CD4-positive, CD25-positive, alpha-beta regulatory T cell (primary cell): ENCODE measurements around the gene RNMT. TPM values are rescaled to one million over a fixed set of nuclear protein-coding genes. Genes with fewer than 3 reads are reported as not detected.

Source experiments
- ATAC-seq, 2 donors: fragments of 150-1000 bp; cut with Tn5 transposase; one replicate each; pipeline ENCODE4 v1.10.0; 2021; ENCODE audit warnings: low read depth in 2 of 2, moderate number of reproducible peaks in 2 of 2, moderate library complexity in 1 of 2
- DNase-seq, 3 donors: peaks; one replicate each; pipeline versions ENCODE4 v3.0.0 to v3.0.0-alpha.2; 2012 to 2022; ENCODE audit warnings: mixed read lengths in 1 of 3
- H3K27ac ChIP-seq: one replicate; pipeline ENCODE4 v1.7.0; 2013; ENCODE audit warnings: mild to moderate bottlenecking, low read length; ENCODE audit not compliant: insufficient read depth, poor library complexity, severe bottlenecking
- H3K27me3 ChIP-seq: one replicate; pipeline ENCODE4 v1.7.0; 2013; ENCODE audit warnings: low read length; ENCODE audit not compliant: control insufficient read depth, insufficient read depth
- H3K36me3 ChIP-seq: one replicate; pipeline ENCODE4 v1.7.0; 2013; ENCODE audit warnings: mild to moderate bottlenecking, low read length, moderate library complexity; ENCODE audit not compliant: control insufficient read depth, insufficient read depth
- H3K4me1 ChIP-seq: 2 replicates; pipeline ENCODE4 v1.7.0; 2013; ENCODE audit warnings: mild to moderate bottlenecking, low read length; ENCODE audit not compliant: insufficient read depth, control insufficient read depth, poor library complexity, severe bottlenecking
- H3K4me3 ChIP-seq: one replicate; pipeline ENCODE4 v1.7.0; 2013; ENCODE audit warnings: low read depth, mild to moderate bottlenecking, low read length, moderate library complexity
- H3K9me3 ChIP-seq, 2 experiments: 1 replicate in 1 of 2; 2 replicates in 1 of 2; pipeline ENCODE4 v1.7.0; 2013; ENCODE audit warnings: low read length in 2 of 2, mild to moderate bottlenecking in 1 of 2, moderate library complexity in 1 of 2; ENCODE audit not compliant: control insufficient read depth in 2 of 2
- H3K27ac Mint-ChIP-seq, 3 donors: one replicate each; pipeline ENCODE4 v1.8.0; 2020 to 2022; ENCODE audit warnings: mild to moderate bottlenecking in 3 of 3, mixed read lengths in 3 of 3, moderate library complexity in 2 of 3
- H3K27me3 Mint-ChIP-seq: one replicate; pipeline ENCODE4 v1.8.0; 2022; ENCODE audit warnings: mild to moderate bottlenecking, mixed read lengths
- H3K36me3 Mint-ChIP-seq: one replicate; pipeline ENCODE4 v1.8.0; 2020; ENCODE audit warnings: mixed read lengths
- H3K4me1 Mint-ChIP-seq, 4 donors: one replicate each; pipeline ENCODE4 v1.8.0; 2020 to 2022; ENCODE audit warnings: mixed read lengths in 4 of 4, mild to moderate bottlenecking in 1 of 4
- H3K4me3 Mint-ChIP-seq, 4 donors: one replicate each; pipeline ENCODE4 v1.8.0; 2020 to 2022; ENCODE audit warnings: mild to moderate bottlenecking in 4 of 4, mixed read lengths in 4 of 4, moderate library complexity in 3 of 4
- H3K9me3 Mint-ChIP-seq, 7 donors: one replicate each; pipeline ENCODE4 v1.8.0; 2020 to 2022; ENCODE audit warnings: mixed read lengths in 7 of 7, mild to moderate bottlenecking in 3 of 7, moderate library complexity in 2 of 7
- polyA plus RNA-seq, 4 donors: library from polyadenylated mRNA; unstranded; fragments of 300-500 nt; fragmentation: Illumina TruSeq; gene quantifications; one replicate each; pipeline ENCODE4 v1.2.3, GENCODE V29; 2021
- total RNA-seq: library from RNA; stranded (reverse); gene quantifications from one replicate; pipeline ENCODE4 v1.2.3, GENCODE V29; 2022

Gene RNMT
- total and polyA plus RNA-seq, 5 donors from 2014 or later, result 52.8 to 122 (median 73.2) TPM

GRCh38 chr18:13715330-13715729 lies 11.1 kb upstream of the RNMT start:
- peaks cover 17% of the 10 kb centered on the region for H3K36me3 Mint-ChIP-seq
- peaks cover 9 to 30% (median 18%) of the 10 kb centered on the region in 4 donors for H3K4me1 Mint-ChIP-seq
- peaks cover 6% of the 10 kb centered on the region for H3K36me3 ChIP-seq
- no peaks in the 10 kb centered on the region for H3K4me1 ChIP-seq
- no peak overlapping the region for H3K27ac ChIP-seq
- no peaks in the 10 kb centered on the region for H3K27me3 Mint-ChIP-seq
- peaks cover 0 to 5% (median 0%) of the 10 kb centered on the region in 7 donors for H3K9me3 Mint-ChIP-seq
- H3K27ac Mint-ChIP-seq, result no peak overlapping the region
- H3K9me3 ChIP-seq, result no peaks in the 10 kb centered on the region
- H3K4me3 ChIP-seq, result no peak overlapping the region
- no peak overlapping the region for H3K4me3 Mint-ChIP-seq
- DNase-seq (no peak), ATAC-seq (no peak)
- H3K27me3 ChIP-seq, result no peaks in the 10 kb centered on the region

GRCh38 chr18:13716916-13717315 lies 9.6 kb upstream of the RNMT start:
- Mint-ChIP-seq H3K27ac (no peak overlapping the region), H3K36me3 (peaks cover 7% of the 10 kb centered on the region), H3K9me3 (peaks cover 0 to 5% (median 0%) of the 10 kb centered on the region in 7 donors), H3K4me3 (no peak overlapping the region), H3K4me1 (peaks cover 6 to 26% (median 14%) of the 10 kb centered on the region in 4 donors), H3K27me3 (no peaks in the 10 kb centered on the region)
- H3K36me3 ChIP-seq, result peaks cover 3% of the 10 kb centered on the region
- ATAC-seq, result no peak
- no peak overlapping the region for H3K27ac ChIP-seq
- H3K9me3 ChIP-seq, result no peaks in the 10 kb centered on the region
- no peak for DNase-seq
- H3K4me1 ChIP-seq, result no peaks in the 10 kb centered on the region
- no peak overlapping the region for H3K4me3 ChIP-seq
- H3K27me3 ChIP-seq, result no peaks in the 10 kb centered on the region

- DNase-seq, result no peak
- H3K36me3 ChIP-seq, result peaks cover 3% of the 10 kb centered on the region
- no peaks in the 10 kb centered on the region for H3K9me3 ChIP-seq
- no peak for ATAC-seq
- no peak overlapping the region for H3K27ac Mint-ChIP-seq
- H3K4me3 Mint-ChIP-seq, result no peak overlapping the region
- H3K27me3 ChIP-seq, result no peaks in the 10 kb centered on the region
- H3K9me3 Mint-ChIP-seq, result peaks cover 0 to 3% (median 0%) of the 10 kb centered on the region in 7 donors
- peaks cover 17 to 41% (median 20%) of the 10 kb centered on the region in 4 donors for H3K4me1 Mint-ChIP-seq
- peaks cover 2% of the 10 kb centered on the region for H3K4me1 ChIP-seq
- H3K27ac ChIP-seq, result no peak overlapping the region
- H3K27me3 Mint-ChIP-seq, result no peaks in the 10 kb centered on the region
- H3K36me3 Mint-ChIP-seq, result peaks cover 12% of the 10 kb centered on the region
- H3K4me3 ChIP-seq, result no peak overlapping the region
Observed at GRCh38 chr18:13720123-13720522, 6.3 kb upstream of the RNMT start.

DNA sequence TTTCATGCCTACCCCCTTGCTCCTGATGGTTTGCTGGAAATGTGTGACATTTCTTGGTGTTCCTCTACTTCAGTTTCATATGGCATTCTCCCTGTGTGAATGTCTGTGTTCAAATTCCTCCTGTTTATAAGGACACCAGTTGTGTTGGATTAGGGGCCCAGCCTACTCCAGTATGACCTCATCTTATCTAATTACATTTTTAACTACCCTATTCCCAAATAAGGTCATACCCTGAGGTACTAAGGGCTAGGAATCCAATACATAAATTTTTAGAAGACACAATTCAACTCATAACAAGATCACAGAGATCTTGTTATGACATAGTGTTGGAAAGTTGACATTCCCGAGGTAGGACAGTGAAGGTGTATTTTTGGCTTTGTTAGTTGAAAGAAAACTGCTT lies 5.6 kb upstream of the RNMT start:
- H3K27me3 Mint-ChIP-seq, result no peaks in the 10 kb centered on the region
- Histone ChIP-seq H3K27ac (no peak overlapping the region), H3K36me3 (peaks cover 3% of the 10 kb centered on the region), H3K4me3 (no peak overlapping the region), H3K27me3 (no peaks in the 10 kb centered on the region), H3K4me1 (peaks cover 9% of the 10 kb centered on the region), H3K9me3 (no peaks in the 10 kb centered on the region)
- H3K4me1 Mint-ChIP-seq, result peaks cover 24 to 42% (median 27%) of the 10 kb centered on the region in 4 donors
- H3K27ac Mint-ChIP-seq, result no peak overlapping the region
- DNase-seq (no peak), ATAC-seq (no peak)
- H3K36me3 Mint-ChIP-seq, result peaks cover 12% of the 10 kb centered on the region
- no peak overlapping the region for H3K4me3 Mint-ChIP-seq
- H3K9me3 Mint-ChIP-seq, result peaks cover 0 to 3% (median 0%) of the 10 kb centered on the region in 7 donors

- ATAC-seq (no peak), DNase-seq (peak in 2 of 3 donors; percentile 19 to 36)
- Mint-ChIP-seq H3K4me3 (peak overlapping the region; percentile 86 to 98 (median 92)), H3K4me1 (peaks cover 45 to 57% (median 50%) of the 10 kb centered on the region in 4 donors), H3K27me3 (peaks cover 5% of the 10 kb centered on the region), H3K27ac (peak overlapping the region in 2 of 3 donors; percentile 72 to 92), H3K9me3 (peaks cover 0 to 1% (median 0%) of the 10 kb centered on the region in 7 donors), H3K36me3 (peaks cover 9% of the 10 kb centered on the region)
- Histone ChIP-seq H3K4me1 (peaks cover 29% of the 10 kb centered on the region), H3K27ac (peak overlapping the region; percentile 97), H3K9me3 (no peaks in the 10 kb centered on the region), H3K4me3 (peak overlapping the region; percentile 83), H3K36me3 (no peaks in the 10 kb centered on the region), H3K27me3 (no peaks in the 10 kb centered on the region)
Observed at GRCh38 chr18:13725566-13726231, 774 bp upstream of the RNMT start.

- Histone ChIP-seq H3K27me3 (no peaks in the 10 kb centered on the region), H3K4me1 (peaks cover 29% of the 10 kb centered on the region), H3K9me3 (no peaks in the 10 kb centered on the region), H3K36me3 (no peaks in the 10 kb centered on the region), H3K4me3 (peak overlapping the region; percentile 97), H3K27ac (peak overlapping the region; percentile 97)
- DNase-seq (peak in 1 of 3 donors; percentile 55), ATAC-seq (peak in 1 of 2 donors; percentile 4)
- Mint-ChIP-seq H3K4me1 (peaks cover 47 to 68% (median 58%) of the 10 kb centered on the region in 4 donors), H3K27ac (peak overlapping the region; percentile 87 to 99 (median 95)), H3K36me3 (peaks cover 16% of the 10 kb centered on the region), H3K4me3 (peak overlapping the region; percentile 86 to 98 (median 92)), H3K27me3 (peaks cover 5% of the 10 kb centered on the region), H3K9me3 (peaks cover 0 to 1% (median 0%) of the 10 kb centered on the region in 7 donors)
Observed at GRCh38 chr18:13726972-13727331, 479 bp downstream of the RNMT start.

GRCh38 chr18:13730481-13730880 lies 4.0 kb downstream of the RNMT start:
- peak in 2 of 3 donors; percentile 57 to 70 for DNase-seq
- Histone ChIP-seq H3K4me3 (peak overlapping the region; percentile 37), H3K4me1 (peaks cover 23% of the 10 kb centered on the region), H3K36me3 (peaks cover 33% of the 10 kb centered on the region), H3K9me3 (no peaks in the 10 kb centered on the region), H3K27ac (peak overlapping the region; percentile 69), H3K27me3 (no peaks in the 10 kb centered on the region)
- peak overlapping the region; percentile 17 to 91 (median 58) for H3K4me3 Mint-ChIP-seq
- peaks cover 0 to 1% (median 0%) of the 10 kb centered on the region in 7 donors for H3K9me3 Mint-ChIP-seq
- peak overlapping the region; percentile 68 to 80 (median 76) for H3K27ac Mint-ChIP-seq
- peaks cover 5% of the 10 kb centered on the region for H3K27me3 Mint-ChIP-seq
- ATAC-seq, result peak; percentile 28 to 36
- peaks cover 29 to 55% (median 38%) of the 10 kb centered on the region in 4 donors for H3K4me1 Mint-ChIP-seq
- H3K36me3 Mint-ChIP-seq, result peaks cover 22% of the 10 kb centered on the region

DNA sequence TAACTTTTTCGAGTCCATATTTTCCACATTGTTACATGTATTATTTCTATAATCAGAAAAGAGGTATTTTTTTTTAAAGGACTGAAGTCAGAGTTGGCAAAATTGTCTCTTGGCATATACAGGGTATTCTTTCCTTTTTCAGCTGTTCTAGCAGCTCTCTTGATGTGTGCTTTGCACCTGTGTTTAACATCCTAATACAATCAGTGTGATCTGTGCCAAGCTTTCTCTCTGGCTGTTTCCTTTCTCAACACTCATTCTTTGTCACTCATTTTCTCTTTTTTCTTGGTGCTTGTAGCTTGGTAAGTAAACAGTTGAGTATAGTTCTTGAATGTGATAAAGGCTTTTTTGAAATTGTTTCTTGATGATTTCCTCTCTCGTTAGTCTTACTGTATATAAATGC lies 9.2 kb downstream of the RNMT start:
- no peak overlapping the region for H3K4me3 Mint-ChIP-seq
- no peak for ATAC-seq
- H3K36me3 Mint-ChIP-seq, result peaks cover 48% of the 10 kb centered on the region

More for the DNA sequence above, 9.2 kb downstream of the RNMT start:
- H3K4me3 ChIP-seq, result no peak overlapping the region
- H3K9me3 ChIP-seq, result no peaks in the 10 kb centered on the region
- DNase-seq, result no peak
- H3K27ac ChIP-seq, result no peak overlapping the region
- peaks cover 80% of the 10 kb centered on the region for H3K36me3 ChIP-seq
- Mint-ChIP-seq H3K27me3 (no peaks in the 10 kb centered on the region), H3K9me3 (no peaks in the 10 kb centered on the region), H3K27ac (no peak overlapping the region), H3K4me1 (peaks cover 11 to 18% (median 16%) of the 10 kb centered on the region in 4 donors)
- no peaks in the 10 kb centered on the region for H3K4me1 ChIP-seq
- no peaks in the 10 kb centered on the region for H3K27me3 ChIP-seq
